ENCODE data around the gene NXPE1.
A peak's percentile ranks its signal among the peaks of the same experiment; 100 is the strongest.

Gene NXPE1

GRCh38 chr11:114595571-114595970 lies 35.9 kb upstream of the NXPE1 start, which contains the start of gene NXPE4:
Gene NXPE4, minus strand, starts transcription at chr11:114595786. Its CDS starts 1,027 bp downstream, at chr11:114594759.
- no peak for TF ChIP-seq CTCF (IDR thresholded peaks at IDR 0.05; ENCODE audit: low read depth, low read length)
- Histone ChIP-seq H3K27ac (no peak within 1 kb of the TSS), H3K9me3 (ENCODE audit: severe bottlenecking) (no peaks in the 10 kb centered on the region), H3K36me3 (no peaks in the 10 kb centered on the region), H3K4me3 (ENCODE audit: low read depth, low read length) (no peak within 1 kb of the TSS), H3K27me3 (ENCODE audit: insufficient read depth, low read depth, severe bottlenecking) (peaks cover 7% of the 10 kb centered on the region)
- DNase-seq, result no peak

- DNase-seq, result no peak
- peaks cover 7% of the 10 kb centered on the region for H3K27me3 ChIP-seq (ENCODE audit: insufficient read depth, low read depth, severe bottlenecking)
- H3K36me3 ChIP-seq, result no peaks in the 10 kb centered on the region
- H3K4me3 ChIP-seq (ENCODE audit: low read depth, low read length), result no peak overlapping the region
- H3K27ac ChIP-seq, result no peak overlapping the region
- no peak for TF ChIP-seq CTCF (IDR thresholded peaks at IDR 0.05; ENCODE audit: low read depth, low read length)
- no peaks in the 10 kb centered on the region for H3K9me3 ChIP-seq (ENCODE audit: severe bottlenecking)
These were observed 35.0 kb upstream of the NXPE1 start for GRCh38 chr11:114594703-114595102.

GRCh38 chr11:114587398-114587953 lies 27.8 kb upstream of the NXPE1 start:
- no peak overlapping the region for H3K4me3 ChIP-seq (ENCODE audit: low read depth, low read length)
- peaks cover 3% of the 10 kb centered on the region for H3K27me3 ChIP-seq (ENCODE audit: insufficient read depth, low read depth, severe bottlenecking)
- no peak overlapping the region for H3K27ac ChIP-seq
- no peak for TF ChIP-seq CTCF (IDR thresholded peaks at IDR 0.05; ENCODE audit: low read depth, low read length)
- H3K36me3 ChIP-seq, result no peaks in the 10 kb centered on the region
- no peak for DNase-seq
- H3K9me3 ChIP-seq (ENCODE audit: severe bottlenecking), result peaks cover 17% of the 10 kb centered on the region

GRCh38 chr11:114586797-114587196 lies 27.1 kb upstream of the NXPE1 start:
- 0 out of 2 replicates have a peak, but pooled peaks have one; percentile 21 for TF ChIP-seq CTCF (IDR thresholded peaks at IDR 0.05; ENCODE audit: low read depth, low read length)
- Histone ChIP-seq H3K4me3 (ENCODE audit: low read depth, low read length) (no peak overlapping the region), H3K27me3 (ENCODE audit: insufficient read depth, low read depth, severe bottlenecking) (no peaks in the 10 kb centered on the region), H3K36me3 (no peaks in the 10 kb centered on the region), H3K27ac (no peak overlapping the region), H3K9me3 (ENCODE audit: severe bottlenecking) (peaks cover 17% of the 10 kb centered on the region)
- DNase-seq, result no peak

- no peaks in the 10 kb centered on the region for H3K36me3 ChIP-seq
- no peaks in the 10 kb centered on the region for H3K9me3 ChIP-seq (ENCODE audit: severe bottlenecking)
- no peak for TF ChIP-seq CTCF (IDR thresholded peaks at IDR 0.05; ENCODE audit: low read depth, low read length)
- H3K27me3 ChIP-seq (ENCODE audit: insufficient read depth, low read depth, severe bottlenecking), result no peaks in the 10 kb centered on the region
- H3K4me3 ChIP-seq (ENCODE audit: low read depth, low read length), result no peak overlapping the region
- no peak for DNase-seq
- no peak overlapping the region for H3K27ac ChIP-seq
These were observed 12.0 kb upstream of the NXPE1 start for GRCh38 chr11:114571712-114572111.

GRCh38 chr11:114569801-114570200 lies 10.1 kb upstream of the NXPE1 start:
- DNase-seq, result no peak
- Histone ChIP-seq H3K9me3 (ENCODE audit: severe bottlenecking) (no peaks in the 10 kb centered on the region), H3K27ac (no peak overlapping the region), H3K4me3 (ENCODE audit: low read depth, low read length) (no peak overlapping the region), H3K27me3 (ENCODE audit: insufficient read depth, low read depth, severe bottlenecking) (no peaks in the 10 kb centered on the region), H3K36me3 (no peaks in the 10 kb centered on the region)
- no peak for TF ChIP-seq CTCF (IDR thresholded peaks at IDR 0.05; ENCODE audit: low read depth, low read length)

Data from WERI-Rb-1 (cell line).